ENCODE results near the gene NES. TPM values are rescaled to one million over a fixed set of nuclear protein-coding genes. Genes with fewer than 3 reads are reported as not detected.

The NES gene
- total and polyA plus RNA-seq, 2 of the 8 experiments (the other 6 are each of a cell fraction or from before 2014, with no cell fraction given) = 13.3 to 135 TPM

- Histone ChIP-seq H3K18ac (ENCODE audit: extremely low read depth, low read length) (no peak overlapping the region), H3K4ac (replicated peaks; ENCODE audit: insufficient read length, low read depth, low read length) (no peak overlapping the region), H3K27me3 (replicated peaks in 1 of 4; ENCODE audit: control insufficient read depth in 3 of 4, extremely low read depth in 1 of 4, insufficient read depth in 3 of 4, low read length in 3 of 4) (peaks cover 5 to 38% (median 24%) of the 10 kb centered on the region in 4 experiments), H3K4me2 (ENCODE audit: insufficient read depth in 1 of 2, low read depth in 2 of 2, low read length in 2 of 2) (no peak overlapping the region), H2BK20ac (ENCODE audit: low read length) (no peak overlapping the region), H3K9ac (replicated peaks in 1 of 4; ENCODE audit: extremely low read depth in 1 of 4, low read depth in 3 of 4, low read length in 3 of 4) (0 out of 7 replicates have a peak overlapping the region, but pooled peaks of 1 of the 4 experiments have one; percentile 12), H3K56ac (replicated peaks; ENCODE audit: insufficient read length, low read depth, low read length) (no peak overlapping the region), H4K8ac (ENCODE audit: extremely low read depth, insufficient read depth, low read length) (no peak overlapping the region), H3K4me1 (replicated peaks in 1 of 4; ENCODE audit: control insufficient read depth in 3 of 4, insufficient read depth in 4 of 4, low read length in 3 of 4) (peaks cover 0 to 4% (median under 1%) of the 10 kb centered on the region in 4 experiments; a peak in 1 of 7 replicates), H3K27ac (ENCODE audit: low read depth, low read length) (no peak overlapping the region), H3K9me3 (ENCODE audit: insufficient read depth in 2 of 2, low read depth in 1 of 2, low read length in 1 of 2) (no peaks in the 10 kb centered on the region), H2BK12ac (ENCODE audit: low read depth, low read length) (0 out of 2 replicates have a peak overlapping the region, but pooled peaks have one; percentile 19), H4K91ac (replicated peaks; ENCODE audit: insufficient read length, low read length) (no peak overlapping the region), H4K20me1 (replicated peaks in 1 of 2; ENCODE audit: control insufficient read depth in 1 of 2, insufficient read depth in 2 of 2, low read length in 2 of 2) (peaks cover 0 to 4% of the 10 kb centered on the region in 2 experiments), H2BK15ac (ENCODE audit: low read length) (no peak overlapping the region), H3K23ac (ENCODE audit: insufficient read length) (no peak overlapping the region), H2BK120ac (replicated peaks; ENCODE audit: low read depth, low read length) (no peak overlapping the region), H2AK5ac (ENCODE audit: low read depth, low read length) (no peak overlapping the region), H2BK5ac (ENCODE audit: low read depth, low read length) (no peak overlapping the region), H2AFZ (ENCODE audit: low read length) (no peak overlapping the region), H4K5ac (ENCODE audit: insufficient read length, low read depth, low read length) (no peak overlapping the region), H3K79me2 (ENCODE audit: control insufficient read depth in 1 of 2, insufficient read depth in 2 of 2, low read length in 2 of 2) (no peaks in the 10 kb centered on the region), H3K79me1 (ENCODE audit: low read depth, low read length) (no peaks in the 10 kb centered on the region), H3K14ac (ENCODE audit: insufficient read length) (no peak overlapping the region), H3K23me2 (ENCODE audit: low read depth, low read length) (peaks cover 3% of the 10 kb centered on the region; the same call in 1 of the 2 replicates), H3K36me3 (ENCODE audit: control insufficient read depth in 2 of 4, insufficient read depth in 4 of 4, low read length in 3 of 4) (no peaks in the 10 kb centered on the region), H3K4me3 (ENCODE audit: extremely low read depth in 1 of 4, insufficient read depth in 2 of 4, low read depth in 3 of 4, low read length in 4 of 4) (no peak overlapping the region)
- TF ChIP-seq RAD21 (IDR thresholded peaks at IDR 0.05 in 1 of 2, conservative IDR thresholded peaks at IDR 0.05 in 1 of 2; ENCODE audit: low read depth in 2 of 2, low read length in 2 of 2) (peak in 1 of 2 experiments; percentile 25; a peak in 2 of 4 replicates), ZNF274 (IDR thresholded peaks at IDR 0.05; ENCODE audit: borderline replicate concordance, extremely low read depth, low read length) (no peak), POU5F1 (IDR thresholded peaks at IDR 0.05; ENCODE audit: low read depth, low read length) (no peak), PHF8 (conservative IDR thresholded peaks at IDR 0.05; ENCODE audit: low read depth, low read length) (no peak)
- no peak for FAIRE-seq
- ChIA-PET CTCF (ENCODE audit: partially characterized antibody) (interaction anchor here (0.6 to 43.0 kb wide), 16 partner anchors 11 to 236 kb away, joined by 3 to 868 read pairs (median 5); partner anchors contain the start of genes HAPLN2, INSRR, NAXE and NES), POLR2A (ENCODE audit: partially characterized antibody) (interaction anchor here (1.2 to 4.5 kb wide), 5 partner anchors 13 to 78 kb away, joined by 3 to 15 read pairs (median 5); no protein-coding TSS in a partner anchor)
- DNase-seq (ENCODE audit: low read depth in 1 of 2, low spot score in 2 of 2) = no peak
- 59% methylated on average over 2 of the region's 2 CpGs; no CpG with 5 or more reads in 1 of the 2 experiments for WGBS, 2 experiments (ENCODE audit: extremely low coverage in 1 of 2, insufficient coverage in 1 of 2, insufficient read length in 1 of 2, insufficient replicate concordance in 2 of 2, low coverage in 1 of 2, low lambda C conversion rate in 2 of 2, missing lambda C conversion rate in 1 of 2)
These were observed 28.3 kb downstream of the NES start for GRCh38 chr1:156648951-156649350.
